Measurements from ENCODE around the gene ZNF76. TPM values are rescaled to one million over a fixed set of nuclear protein-coding genes. Genes with fewer than 3 reads are reported as not detected.

Gene ZNF76
- total and polyA plus RNA-seq, 2 of the 13 experiments (the other 11 are each of a cell fraction or from before 2014, with no cell fraction given) = 13.2 to 26.4 TPM

GRCh38 chr6:35318196-35319171 is 58.9 kb downstream of the ZNF76 start (continued):
- TF ChIP-seq ZNF407 (CRISPR knock-in tag; IDR thresholded peaks at IDR 0.05; ENCODE audit: not compliant biosample characterization) (peak; percentile 96), ZNF7 (CRISPR knock-in tag; IDR thresholded peaks at IDR 0.05) (no peak), TEF (CRISPR knock-in tag; IDR thresholded peaks at IDR 0.05) (peak; percentile 51; the same call in 1 of the 2 replicates), KDM6A (CRISPR knock-in tag; IDR thresholded peaks at IDR 0.05; ENCODE audit: low read depth) (no peak), ZSCAN31 (CRISPR knock-in tag; IDR thresholded peaks at IDR 0.05; ENCODE audit: low read depth) (peak; percentile 83), ETV6 (CRISPR knock-in tag; conservative IDR thresholded peaks at IDR 0.05) (no peak), MEIS1 (CRISPR knock-in tag; IDR thresholded peaks at IDR 0.05; ENCODE audit: borderline replicate concordance) (peak; percentile 52; the same call in 1 of the 2 replicates), ZKSCAN8 (CRISPR knock-in tag; IDR thresholded peaks at IDR 0.05; ENCODE audit: borderline replicate concordance) (peak; percentile 70; the same call in 1 of the 2 replicates), MAFG (CRISPR knock-in tag; IDR thresholded peaks at IDR 0.05) (no peak), NFATC3 (CRISPR knock-in tag; IDR thresholded peaks at IDR 0.05) (peak; percentile 82), NBN (conservative IDR thresholded peaks at IDR 0.05) (no peak), NCOA1 (CRISPR knock-in tag; IDR thresholded peaks at IDR 0.05) (peak; percentile 80; the same call in 1 of the 2 replicates), PHF21A (CRISPR knock-in tag; IDR thresholded peaks at IDR 0.05) (no peak), RNF219 (CRISPR knock-in tag; IDR thresholded peaks at IDR 0.05) (no peak), ZBTB1 (CRISPR knock-in tag; IDR thresholded peaks at IDR 0.05; ENCODE audit: borderline replicate concordance) (no peak), DNMT1 (CRISPR knock-in tag; IDR thresholded peaks at IDR 0.05) (peak; percentile 75; the same call in 1 of the 2 replicates), ZNF775 (CRISPR knock-in tag; IDR thresholded peaks at IDR 0.05; ENCODE audit: borderline replicate concordance) (peak; percentile 30; the same call in 1 of the 2 replicates), CENPX (CRISPR knock-in tag; IDR thresholded peaks at IDR 0.05) (no peak)
